ENCODE measurements around the gene CDH2.

CDH2 gene

DNA sequence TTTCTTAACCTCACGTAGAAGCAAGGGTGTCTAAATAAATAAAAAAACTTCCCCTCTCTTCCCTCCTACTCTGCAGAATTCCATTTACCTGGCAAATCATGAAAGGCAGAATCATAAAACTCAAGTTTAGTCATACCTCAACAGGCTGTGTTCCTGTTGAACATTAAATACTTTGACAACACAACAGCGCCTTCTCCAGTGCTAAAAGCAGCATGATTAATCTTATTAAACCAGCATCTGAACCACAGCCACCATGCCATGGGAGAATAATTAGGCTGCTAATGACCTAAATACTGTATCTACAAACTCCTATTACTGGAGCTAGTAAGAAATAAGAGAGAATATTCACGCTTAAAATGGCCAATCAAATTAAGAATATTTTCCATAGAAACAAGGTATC is 68.1 kb downstream of the CDH2 start:
- no peak overlapping the region for H3K4me3 ChIP-seq (ENCODE audit: low read length)
- no peak overlapping the region for H3K9ac ChIP-seq (ENCODE audit: low read depth, low read length)
- no peaks in the 10 kb centered on the region for H3K9me3 ChIP-seq (replicated peaks; ENCODE audit: low read length)
- H3K4me2 ChIP-seq (ENCODE audit: low read length) = no peak overlapping the region
- H3K36me3 ChIP-seq (ENCODE audit: insufficient read depth, low read length) = no peaks in the 10 kb centered on the region
- H3K27me3 ChIP-seq (ENCODE audit: control insufficient read depth, insufficient read depth, low read length) = no peaks in the 10 kb centered on the region
- H3K4me1 ChIP-seq (ENCODE audit: control insufficient read depth, insufficient read depth, low read length) = peaks cover 58% of the 10 kb centered on the region

- Histone ChIP-seq H3K9ac (ENCODE audit: low read depth, low read length) (no peak overlapping the region), H3K36me3 (ENCODE audit: insufficient read depth, low read length) (no peaks in the 10 kb centered on the region), H3K4me2 (ENCODE audit: low read length) (no peak overlapping the region), H3K9me3 (replicated peaks; ENCODE audit: low read length) (no peaks in the 10 kb centered on the region), H3K4me3 (ENCODE audit: low read length) (no peak overlapping the region), H3K27me3 (ENCODE audit: control insufficient read depth, insufficient read depth, low read length) (no peaks in the 10 kb centered on the region), H3K4me1 (ENCODE audit: control insufficient read depth, insufficient read depth, low read length) (peaks cover 53% of the 10 kb centered on the region)
These were observed 68.7 kb downstream of the CDH2 start for GRCh38 chr18:28108254-28108653.

DNA sequence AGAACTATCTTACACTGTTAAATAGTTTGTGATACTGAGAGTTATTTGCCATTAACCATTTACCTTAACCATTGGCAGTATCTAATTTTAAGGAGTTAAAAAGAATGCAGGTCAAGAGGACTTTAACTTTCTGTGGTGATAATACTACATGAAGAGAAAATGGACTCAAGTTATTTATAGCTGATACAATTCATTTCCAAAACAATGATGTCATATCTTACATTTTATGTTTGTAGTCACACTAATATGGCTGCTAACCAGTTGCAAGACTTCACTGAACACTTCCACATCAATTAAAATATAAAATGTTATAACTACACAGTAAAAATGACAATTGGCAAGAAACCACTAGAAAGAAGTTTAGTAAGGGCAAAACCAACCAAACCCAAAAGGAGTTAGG is 77.7 kb downstream of the CDH2 start:
- Histone ChIP-seq H3K4me1 (ENCODE audit: control insufficient read depth, insufficient read depth, low read length) (peaks cover 4% of the 10 kb centered on the region), H3K36me3 (ENCODE audit: insufficient read depth, low read length) (peaks cover 5% of the 10 kb centered on the region), H3K27me3 (ENCODE audit: control insufficient read depth, insufficient read depth, low read length) (no peaks in the 10 kb centered on the region), H3K4me2 (ENCODE audit: low read length) (no peak overlapping the region), H3K4me3 (ENCODE audit: low read length) (no peak overlapping the region), H3K9ac (ENCODE audit: low read depth, low read length) (no peak overlapping the region), H3K9me3 (replicated peaks; ENCODE audit: low read length) (no peaks in the 10 kb centered on the region)

GRCh38 chr18:28095631-28096030 is 81.3 kb downstream of the CDH2 start:
- no peaks in the 10 kb centered on the region for H3K27me3 ChIP-seq (ENCODE audit: control insufficient read depth, insufficient read depth, low read length)
- H3K4me3 ChIP-seq (ENCODE audit: low read length) = no peak overlapping the region
- no peaks in the 10 kb centered on the region for H3K9me3 ChIP-seq (replicated peaks; ENCODE audit: low read length)
- no peak overlapping the region for H3K4me2 ChIP-seq (ENCODE audit: low read length)
- H3K36me3 ChIP-seq (ENCODE audit: insufficient read depth, low read length) = peaks cover 5% of the 10 kb centered on the region
- peaks cover 4% of the 10 kb centered on the region for H3K4me1 ChIP-seq (ENCODE audit: control insufficient read depth, insufficient read depth, low read length)
- H3K9ac ChIP-seq (ENCODE audit: low read depth, low read length) = no peak overlapping the region

DNA sequence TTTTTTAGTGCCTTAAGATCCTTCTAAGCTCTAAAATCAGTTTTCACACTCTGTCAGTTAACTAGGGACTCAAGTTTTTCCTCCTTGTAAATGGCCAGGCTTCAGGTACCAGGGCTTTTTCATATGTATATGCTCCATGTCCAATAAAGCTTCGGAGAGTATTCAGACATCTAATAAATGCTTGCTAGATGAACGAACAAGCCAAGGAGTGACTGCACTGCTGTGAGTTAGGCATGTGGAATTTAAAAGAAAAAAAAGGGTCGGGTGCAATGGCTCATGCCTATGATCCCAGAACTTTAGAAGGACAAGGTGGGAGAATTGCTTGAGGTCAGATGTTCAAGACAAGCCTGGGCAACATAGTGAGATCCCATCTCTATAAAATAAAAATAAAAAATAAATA is 81.9 kb downstream of the CDH2 start:
- H3K9me3 ChIP-seq (replicated peaks; ENCODE audit: low read length) = no peaks in the 10 kb centered on the region
- H3K36me3 ChIP-seq (ENCODE audit: insufficient read depth, low read length) = peaks cover 3% of the 10 kb centered on the region
- H3K4me3 ChIP-seq (ENCODE audit: low read length) = no peak overlapping the region
- peaks cover 4% of the 10 kb centered on the region for H3K4me1 ChIP-seq (ENCODE audit: control insufficient read depth, insufficient read depth, low read length)
- H3K27me3 ChIP-seq (ENCODE audit: control insufficient read depth, insufficient read depth, low read length) = no peaks in the 10 kb centered on the region
- H3K4me2 ChIP-seq (ENCODE audit: low read length) = no peak overlapping the region
- no peak overlapping the region for H3K9ac ChIP-seq (ENCODE audit: low read depth, low read length)

GRCh38 chr18:28091197-28091596 is 85.7 kb downstream of the CDH2 start:
- peaks cover 27% of the 10 kb centered on the region for H3K4me1 ChIP-seq (ENCODE audit: control insufficient read depth, insufficient read depth, low read length)
- H3K36me3 ChIP-seq (ENCODE audit: insufficient read depth, low read length) = peaks cover 2% of the 10 kb centered on the region
- H3K9ac ChIP-seq (ENCODE audit: low read depth, low read length) = no peak overlapping the region
- no peaks in the 10 kb centered on the region for H3K27me3 ChIP-seq (ENCODE audit: control insufficient read depth, insufficient read depth, low read length)
- no peaks in the 10 kb centered on the region for H3K9me3 ChIP-seq (replicated peaks; ENCODE audit: low read length)
- H3K4me2 ChIP-seq (ENCODE audit: low read length) = no peak overlapping the region
- no peak overlapping the region for H3K4me3 ChIP-seq (ENCODE audit: low read length)

DNA sequence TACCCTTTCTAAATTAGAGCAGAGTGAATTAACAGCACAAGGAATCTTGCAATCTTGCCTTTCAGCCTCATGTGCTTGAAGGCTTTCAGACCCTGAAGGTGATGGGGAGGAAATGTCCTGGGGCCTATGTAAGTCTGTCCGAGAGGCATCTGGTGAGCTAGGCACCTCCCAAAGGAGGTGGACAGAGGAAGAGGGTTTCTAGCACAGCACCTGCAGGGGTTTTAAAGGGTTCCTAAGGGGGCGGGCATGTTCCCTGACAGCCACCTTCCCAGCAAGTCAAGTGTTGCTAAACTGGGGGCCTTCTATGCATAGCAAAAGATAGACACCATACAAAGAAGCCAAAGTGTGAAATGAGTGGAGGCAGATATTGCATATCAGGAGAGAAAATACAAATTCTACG is 88.5 kb downstream of the CDH2 start:
- no peak overlapping the region for H3K4me2 ChIP-seq (ENCODE audit: low read length)
- peaks cover 24% of the 10 kb centered on the region for H3K4me1 ChIP-seq (ENCODE audit: control insufficient read depth, insufficient read depth, low read length)
- H3K27me3 ChIP-seq (ENCODE audit: control insufficient read depth, insufficient read depth, low read length) = no peaks in the 10 kb centered on the region
- no peaks in the 10 kb centered on the region for H3K9me3 ChIP-seq (replicated peaks; ENCODE audit: low read length)
- no peaks in the 10 kb centered on the region for H3K36me3 ChIP-seq (ENCODE audit: insufficient read depth, low read length)
- H3K4me3 ChIP-seq (ENCODE audit: low read length) = no peak overlapping the region
- H3K9ac ChIP-seq (ENCODE audit: low read depth, low read length) = no peak overlapping the region

DNA sequence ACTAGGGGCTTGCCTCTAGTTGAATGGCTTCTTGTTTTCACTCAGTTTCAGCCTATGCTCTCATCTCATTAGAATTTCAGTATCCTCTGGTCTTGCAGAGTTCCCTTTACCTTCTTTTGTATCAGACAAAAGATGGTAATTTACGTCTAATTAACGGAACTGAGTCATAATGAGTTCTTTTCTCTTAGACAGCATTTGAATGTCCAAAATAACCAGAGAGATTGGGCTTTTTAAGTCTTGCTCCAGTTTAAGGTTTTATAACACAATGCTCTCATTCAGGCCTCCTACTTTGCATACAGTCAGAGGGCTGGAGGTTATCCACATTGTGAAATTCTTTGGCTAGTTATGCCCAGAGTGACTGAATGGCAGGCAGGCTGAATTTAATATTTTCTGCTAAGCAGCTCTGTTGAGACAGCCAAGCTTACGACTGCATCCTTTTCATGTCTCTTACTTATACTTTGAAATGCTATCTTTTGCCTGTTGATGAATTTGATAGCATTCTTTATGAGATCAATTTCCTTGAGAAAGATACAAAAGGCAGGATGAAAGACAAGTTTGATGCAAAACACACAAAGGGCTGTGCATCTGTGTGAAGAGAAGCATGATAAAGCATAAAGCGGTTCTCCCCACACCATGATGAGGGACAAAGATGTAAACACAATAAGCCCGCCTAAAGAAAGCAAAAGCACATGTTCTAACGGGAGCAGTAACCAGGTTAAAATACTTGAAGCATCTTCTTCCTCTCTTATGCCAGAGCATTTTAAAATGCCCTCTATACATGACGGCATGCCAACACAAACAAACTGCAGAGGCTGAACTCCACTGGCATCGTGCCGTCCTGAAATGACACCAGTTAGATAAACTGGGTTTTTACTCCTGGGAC is 90.0 kb downstream of the CDH2 start:
- Histone ChIP-seq H3K9ac (ENCODE audit: low read depth, low read length) (peak overlapping the region; percentile 31), H3K4me3 (ENCODE audit: low read length) (peak overlapping the region; percentile 46)

GRCh38 chr18:28081516-28081915 is 95.4 kb downstream of the CDH2 start:
- H3K9me3 ChIP-seq (replicated peaks; ENCODE audit: low read length) = no peaks in the 10 kb centered on the region
- no peak overlapping the region for H3K4me3 ChIP-seq (ENCODE audit: low read length)
- H3K36me3 ChIP-seq (ENCODE audit: insufficient read depth, low read length) = no peaks in the 10 kb centered on the region
- H3K4me1 ChIP-seq (ENCODE audit: control insufficient read depth, insufficient read depth, low read length) = peaks cover 11% of the 10 kb centered on the region
- H3K9ac ChIP-seq (ENCODE audit: low read depth, low read length) = no peak overlapping the region
- no peaks in the 10 kb centered on the region for H3K27me3 ChIP-seq (ENCODE audit: control insufficient read depth, insufficient read depth, low read length)
- no peak overlapping the region for H3K4me2 ChIP-seq (ENCODE audit: low read length)

More for the DNA sequence above, 90.0 kb downstream of the CDH2 start:
- H3K9me3 ChIP-seq (replicated peaks; ENCODE audit: low read length) = no peaks in the 10 kb centered on the region
- H3K4me1 ChIP-seq (ENCODE audit: control insufficient read depth, insufficient read depth, low read length) = peaks cover 31% of the 10 kb centered on the region
- no peaks in the 10 kb centered on the region for H3K36me3 ChIP-seq (ENCODE audit: insufficient read depth, low read length)
- peak overlapping the region; percentile 75 for H3K4me2 ChIP-seq (ENCODE audit: low read length)
- no peaks in the 10 kb centered on the region for H3K27me3 ChIP-seq (ENCODE audit: control insufficient read depth, insufficient read depth, low read length)

GRCh38 chr18:28080876-28081300 is 96.0 kb downstream of the CDH2 start:
- Histone ChIP-seq H3K9me3 (replicated peaks; ENCODE audit: low read length) (no peaks in the 10 kb centered on the region), H3K4me1 (ENCODE audit: control insufficient read depth, insufficient read depth, low read length) (peaks cover 11% of the 10 kb centered on the region), H3K9ac (ENCODE audit: low read depth, low read length) (no peak overlapping the region), H3K27me3 (ENCODE audit: control insufficient read depth, insufficient read depth, low read length) (no peaks in the 10 kb centered on the region), H3K36me3 (ENCODE audit: insufficient read depth, low read length) (no peaks in the 10 kb centered on the region), H3K4me3 (ENCODE audit: low read length) (no peak overlapping the region), H3K4me2 (ENCODE audit: low read length) (no peak overlapping the region)

DNA sequence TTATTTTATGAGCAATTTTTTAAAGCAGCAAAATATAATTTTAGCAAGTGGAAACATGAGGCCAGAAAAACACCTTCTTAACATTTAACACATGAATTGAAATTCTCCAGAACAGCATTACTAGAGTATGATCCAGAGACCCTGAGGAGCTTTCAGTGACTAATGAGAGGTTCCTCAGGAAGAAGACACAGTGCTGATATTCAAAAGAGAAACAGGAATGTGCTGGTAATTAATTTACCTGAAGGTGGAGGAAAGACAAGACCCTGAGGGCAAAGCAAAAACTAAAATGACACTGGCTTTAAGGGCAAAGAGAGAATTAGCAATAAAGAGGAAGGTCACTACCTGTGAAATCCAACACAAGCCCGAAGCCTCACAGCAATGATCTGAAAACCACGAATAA is 97.0 kb downstream of the CDH2 start:
- Histone ChIP-seq H3K36me3 (ENCODE audit: insufficient read depth, low read length) (no peaks in the 10 kb centered on the region), H3K4me3 (ENCODE audit: low read length) (no peak overlapping the region), H3K27me3 (ENCODE audit: control insufficient read depth, insufficient read depth, low read length) (no peaks in the 10 kb centered on the region), H3K9ac (ENCODE audit: low read depth, low read length) (no peak overlapping the region), H3K4me1 (ENCODE audit: control insufficient read depth, insufficient read depth, low read length) (peaks cover 21% of the 10 kb centered on the region), H3K9me3 (replicated peaks; ENCODE audit: low read length) (no peaks in the 10 kb centered on the region), H3K4me2 (ENCODE audit: low read length) (no peak overlapping the region)

DNA sequence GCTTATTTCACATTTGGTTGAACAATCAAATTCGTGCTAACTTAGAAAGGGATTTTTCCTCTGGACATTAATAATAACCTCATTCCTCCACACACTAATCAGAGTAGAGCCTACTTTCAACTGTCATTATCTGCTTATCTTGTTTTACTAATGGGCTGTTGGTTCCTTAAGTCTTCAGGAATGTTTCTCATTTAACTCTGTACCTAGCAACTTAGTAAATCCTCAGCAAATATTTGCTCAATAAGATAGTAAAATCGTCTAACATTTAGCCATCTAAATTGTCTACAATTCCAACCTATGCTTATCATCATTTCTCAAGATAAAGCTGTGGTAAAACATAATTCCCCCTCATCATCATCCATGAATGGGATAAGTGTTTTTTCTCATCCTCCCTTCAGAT is 98.1 kb downstream of the CDH2 start:
- H3K36me3 ChIP-seq (ENCODE audit: insufficient read depth, low read length) = no peaks in the 10 kb centered on the region
- no peaks in the 10 kb centered on the region for H3K27me3 ChIP-seq (ENCODE audit: control insufficient read depth, insufficient read depth, low read length)
- H3K4me2 ChIP-seq (ENCODE audit: low read length) = no peak overlapping the region
- H3K9me3 ChIP-seq (replicated peaks; ENCODE audit: low read length) = no peaks in the 10 kb centered on the region
- peaks cover 27% of the 10 kb centered on the region for H3K4me1 ChIP-seq (ENCODE audit: control insufficient read depth, insufficient read depth, low read length)
- H3K9ac ChIP-seq (ENCODE audit: low read depth, low read length) = no peak overlapping the region
- no peak overlapping the region for H3K4me3 ChIP-seq (ENCODE audit: low read length)

All from skeletal muscle satellite cell (primary cell).